Right kidney (tissue), 1 donor: ENCODE measurements around the gene DAPK1.
A peak's percentile ranks its signal among the peaks of the same experiment; 100 is the strongest.

ENCODE experiments used
- DNase-seq: peaks from one replicate; pipeline ENCODE4 v3.0.0-alpha.2; 2016

The DAPK1 gene

GRCh38 chr9:87643778-87644570 is 146.3 kb downstream of the DAPK1 start:
- DNase-seq: no peak

- DNase-seq: no peak
Observed at GRCh38 chr9:87644659-87645058, 147.0 kb downstream of the DAPK1 start.

- DNase-seq: no peak
Observed at GRCh38 chr9:87646546-87646945, 148.9 kb downstream of the DAPK1 start.

GRCh38 chr9:87647114-87647513 is 149.4 kb downstream of the DAPK1 start:
- no peak for DNase-seq

- no peak for DNase-seq
Observed at GRCh38 chr9:87648606-87649005, 150.9 kb downstream of the DAPK1 start.

GRCh38 chr9:87650611-87651295 is 153.1 kb downstream of the DAPK1 start:
- DNase-seq: no peak

GRCh38 chr9:87651431-87651830 is 153.8 kb downstream of the DAPK1 start:
- no peak for DNase-seq

- DNase-seq: no peak
Observed at GRCh38 chr9:87653941-87654340, 156.3 kb downstream of the DAPK1 start.

GRCh38 chr9:87655731-87656130 is 158.1 kb downstream of the DAPK1 start:
- DNase-seq: no peak

GRCh38 chr9:87656485-87656884 is 158.8 kb downstream of the DAPK1 start:
- DNase-seq: no peak

- no peak for DNase-seq
Observed at GRCh38 chr9:87657190-87657589, 159.5 kb downstream of the DAPK1 start.

- DNase-seq: no peak
Observed at GRCh38 chr9:87657893-87658292, 160.2 kb downstream of the DAPK1 start.

GRCh38 chr9:87658511-87658910 is 160.8 kb downstream of the DAPK1 start:
- DNase-seq: no peak

- DNase-seq: no peak
Observed at GRCh38 chr9:87659534-87660419, 162.1 kb downstream of the DAPK1 start.

GRCh38 chr9:87661241-87661640 is 163.6 kb downstream of the DAPK1 start:
- DNase-seq: no peak

GRCh38 chr9:87662808-87663528 is 165.3 kb downstream of the DAPK1 start:
- DNase-seq: peak; percentile 28

GRCh38 chr9:87663556-87663955 is 165.9 kb downstream of the DAPK1 start:
- DNase-seq: no peak

GRCh38 chr9:87664153-87665060 is 166.7 kb downstream of the DAPK1 start:
- no peak for DNase-seq

- no peak for DNase-seq
Observed at GRCh38 chr9:87665505-87665904, 167.8 kb downstream of the DAPK1 start.

GRCh38 chr9:87667164-87667738 is 169.6 kb downstream of the DAPK1 start:
- no peak for DNase-seq

- DNase-seq: no peak
Observed at GRCh38 chr9:87668222-87668621, 170.6 kb downstream of the DAPK1 start.
